Neural crest cell (in vitro differentiated cells): Measurements from ENCODE around the gene CRIM1. TPM values are rescaled to one million over a fixed set of nuclear protein-coding genes. Genes with fewer than 3 reads are reported as not detected.

Source experiments
- DNase-seq: peaks from one replicate; pipeline ENCODE4 v3.0.0; 2021; ENCODE audit warnings: low read depth, mixed read lengths, low spot score
- H3K27ac Mint-ChIP-seq: one replicate; pipeline ENCODE4 v1.8.0; 2021; ENCODE audit warnings: mild to moderate bottlenecking, mixed read lengths; ENCODE audit not compliant: unreplicated experiment
- H3K27me3 Mint-ChIP-seq: 2 replicates; pipeline ENCODE4 v1.8.0; 2021; ENCODE audit warnings: low read depth, mild to moderate bottlenecking, mixed read lengths
- H3K36me3 Mint-ChIP-seq: 2 replicates; pipeline ENCODE4 v1.8.0; 2021; ENCODE audit warnings: low read depth, mild to moderate bottlenecking, mixed read lengths
- H3K4me1 Mint-ChIP-seq: 2 replicates; pipeline ENCODE4 v1.8.0; 2021; ENCODE audit warnings: mixed read lengths
- H3K4me3 Mint-ChIP-seq: one replicate; pipeline ENCODE4 v1.8.0; 2021; ENCODE audit warnings: mild to moderate bottlenecking, mixed read lengths
- H3K9me3 Mint-ChIP-seq: 2 replicates; pipeline ENCODE4 v1.8.0; 2021; ENCODE audit warnings: mixed read lengths
- total RNA-seq: library from RNA; stranded (reverse); gene quantifications from 2 replicates; pipeline ENCODE4 v1.2.1, GENCODE V29; 2021
- TF ChIP-seq, protein P1 (sequence below): fragments of 200-600 bp; sonication (generic); conservative IDR thresholded peaks from 2 replicates; pipeline ENCODE4 v1.5.0; 2021; ENCODE audit warnings: antibody characterized with exemption, mild to moderate bottlenecking

Gene CRIM1
- total RNA-seq, 1 donor from 2014 or later = 13.8 TPM

DNA sequence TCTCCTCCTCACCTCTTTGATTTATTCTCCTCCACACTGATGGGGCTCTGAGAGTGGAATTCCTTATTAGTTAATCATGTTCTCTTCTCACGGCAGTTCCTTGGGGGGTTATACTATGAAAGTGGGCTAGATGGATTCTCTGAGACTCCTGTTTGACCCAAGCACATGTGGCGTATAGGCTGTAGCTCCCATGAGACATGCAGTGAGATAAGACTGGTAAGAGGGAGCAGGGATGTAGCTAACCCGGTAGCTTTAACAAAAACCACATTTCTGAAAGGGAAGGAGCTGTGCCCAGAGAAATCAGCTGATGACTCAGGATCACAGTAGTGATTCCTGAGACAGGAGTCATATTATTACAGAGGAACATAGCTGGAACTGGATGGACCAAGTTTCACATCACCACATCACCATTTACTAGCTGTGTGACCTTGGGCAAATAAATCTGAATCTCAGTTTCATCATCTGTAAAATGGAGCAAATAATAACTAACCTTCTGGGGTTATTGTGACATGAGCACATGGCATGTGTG is 82.9 kb downstream of the CRIM1 start:
- Mint-ChIP-seq H3K9me3 (no peaks in the 10 kb centered on the region), H3K36me3 (peaks cover 4% of the 10 kb centered on the region), H3K27me3 (no peaks in the 10 kb centered on the region), H3K4me1 (peaks cover 6% of the 10 kb centered on the region), H3K4me3 (no peak overlapping the region), H3K27ac (peak overlapping the region; percentile 7)
- DNase-seq = no peak
- TF ChIP-seq, protein P1, sequence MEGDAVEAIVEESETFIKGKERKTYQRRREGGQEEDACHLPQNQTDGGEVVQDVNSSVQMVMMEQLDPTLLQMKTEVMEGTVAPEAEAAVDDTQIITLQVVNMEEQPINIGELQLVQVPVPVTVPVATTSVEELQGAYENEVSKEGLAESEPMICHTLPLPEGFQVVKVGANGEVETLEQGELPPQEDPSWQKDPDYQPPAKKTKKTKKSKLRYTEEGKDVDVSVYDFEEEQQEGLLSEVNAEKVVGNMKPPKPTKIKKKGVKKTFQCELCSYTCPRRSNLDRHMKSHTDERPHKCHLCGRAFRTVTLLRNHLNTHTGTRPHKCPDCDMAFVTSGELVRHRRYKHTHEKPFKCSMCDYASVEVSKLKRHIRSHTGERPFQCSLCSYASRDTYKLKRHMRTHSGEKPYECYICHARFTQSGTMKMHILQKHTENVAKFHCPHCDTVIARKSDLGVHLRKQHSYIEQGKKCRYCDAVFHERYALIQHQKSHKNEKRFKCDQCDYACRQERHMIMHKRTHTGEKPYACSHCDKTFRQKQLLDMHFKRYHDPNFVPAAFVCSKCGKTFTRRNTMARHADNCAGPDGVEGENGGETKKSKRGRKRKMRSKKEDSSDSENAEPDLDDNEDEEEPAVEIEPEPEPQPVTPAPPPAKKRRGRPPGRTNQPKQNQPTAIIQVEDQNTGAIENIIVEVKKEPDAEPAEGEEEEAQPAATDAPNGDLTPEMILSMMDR = no peak

DNA sequence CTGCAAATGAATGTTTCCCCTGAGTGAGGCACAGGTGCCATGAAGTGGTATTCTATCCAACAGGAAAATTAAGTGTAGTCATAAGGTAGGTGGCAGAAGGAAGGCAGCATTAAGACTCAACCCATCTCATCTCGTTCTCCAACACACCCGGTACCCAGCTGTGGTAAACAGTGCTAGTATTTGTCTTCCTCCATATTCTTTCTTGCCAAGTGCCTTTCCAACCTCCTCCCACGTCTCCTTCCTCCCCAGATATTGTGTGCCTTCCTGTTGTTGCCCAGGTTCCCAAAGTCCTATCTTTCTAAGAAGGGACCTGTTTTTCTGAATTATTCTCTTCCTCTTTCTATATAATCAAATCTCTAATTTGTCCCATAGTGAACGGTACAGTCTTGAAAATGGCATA is 83.5 kb downstream of the CRIM1 start:
- Mint-ChIP-seq H3K27ac (no peak overlapping the region), H3K36me3 (peaks cover 4% of the 10 kb centered on the region), H3K27me3 (no peaks in the 10 kb centered on the region), H3K4me1 (peaks cover 6% of the 10 kb centered on the region), H3K4me3 (no peak overlapping the region), H3K9me3 (no peaks in the 10 kb centered on the region)
- TF ChIP-seq, protein P1 = no peak
- no peak for DNase-seq

DNA sequence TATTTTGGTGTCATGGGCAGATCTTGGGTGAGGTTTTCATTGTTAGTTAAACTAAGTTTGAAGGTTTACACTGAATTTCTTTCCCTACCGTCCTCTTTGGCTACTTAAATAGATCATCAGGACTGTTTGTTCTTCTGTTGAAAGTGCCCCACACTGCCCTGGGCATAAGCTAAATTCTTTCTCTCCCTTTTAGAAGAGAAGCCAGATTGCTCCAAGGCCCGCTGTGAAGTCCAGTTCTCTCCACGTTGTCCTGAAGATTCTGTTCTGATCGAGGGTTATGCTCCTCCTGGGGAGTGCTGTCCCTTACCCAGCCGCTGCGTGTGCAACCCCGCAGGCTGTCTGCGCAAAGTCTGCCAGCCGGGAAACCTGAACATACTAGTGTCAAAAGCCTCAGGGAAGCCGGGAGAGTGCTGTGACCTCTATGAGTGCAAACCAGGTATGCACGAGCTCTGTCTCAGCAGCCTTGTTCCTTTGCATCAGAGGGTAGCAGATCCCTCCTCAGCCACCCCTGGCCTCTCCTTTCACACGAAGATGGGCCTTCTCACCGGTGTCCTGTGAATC is 85.6 kb downstream of the CRIM1 start:
- no peak for DNase-seq
- TF ChIP-seq, protein P1 = no peak
- no peaks in the 10 kb centered on the region for H3K9me3 Mint-ChIP-seq
- no peak overlapping the region for H3K4me3 Mint-ChIP-seq
- peaks cover 6% of the 10 kb centered on the region for H3K4me1 Mint-ChIP-seq
- peaks cover 11% of the 10 kb centered on the region for H3K36me3 Mint-ChIP-seq
- no peak overlapping the region for H3K27ac Mint-ChIP-seq
- no peaks in the 10 kb centered on the region for H3K27me3 Mint-ChIP-seq

DNA sequence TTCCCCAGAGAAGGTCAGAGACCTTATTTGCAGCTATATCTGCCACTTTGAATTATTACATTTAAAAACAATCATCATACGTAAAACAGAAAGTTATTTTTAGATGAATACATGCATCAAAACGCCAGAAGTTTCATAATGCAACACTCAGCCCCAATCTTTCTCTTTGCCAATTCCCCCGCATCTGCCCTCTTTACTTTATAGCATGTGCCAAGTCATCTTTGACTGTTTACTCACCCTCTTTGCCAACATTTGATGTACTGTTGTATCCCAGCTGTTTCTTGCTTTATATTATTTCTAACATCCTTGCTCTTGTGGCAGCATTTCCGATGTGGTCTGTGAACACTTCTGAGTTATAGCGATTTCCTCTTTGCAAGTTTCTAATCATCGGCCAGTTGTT is 86.2 kb downstream of the CRIM1 start:
- Mint-ChIP-seq H3K27ac (no peak overlapping the region), H3K4me1 (peaks cover 6% of the 10 kb centered on the region), H3K36me3 (peaks cover 11% of the 10 kb centered on the region), H3K9me3 (no peaks in the 10 kb centered on the region), H3K27me3 (no peaks in the 10 kb centered on the region), H3K4me3 (no peak overlapping the region)
- TF ChIP-seq, protein P1 = no peak
- DNase-seq = no peak

DNA sequence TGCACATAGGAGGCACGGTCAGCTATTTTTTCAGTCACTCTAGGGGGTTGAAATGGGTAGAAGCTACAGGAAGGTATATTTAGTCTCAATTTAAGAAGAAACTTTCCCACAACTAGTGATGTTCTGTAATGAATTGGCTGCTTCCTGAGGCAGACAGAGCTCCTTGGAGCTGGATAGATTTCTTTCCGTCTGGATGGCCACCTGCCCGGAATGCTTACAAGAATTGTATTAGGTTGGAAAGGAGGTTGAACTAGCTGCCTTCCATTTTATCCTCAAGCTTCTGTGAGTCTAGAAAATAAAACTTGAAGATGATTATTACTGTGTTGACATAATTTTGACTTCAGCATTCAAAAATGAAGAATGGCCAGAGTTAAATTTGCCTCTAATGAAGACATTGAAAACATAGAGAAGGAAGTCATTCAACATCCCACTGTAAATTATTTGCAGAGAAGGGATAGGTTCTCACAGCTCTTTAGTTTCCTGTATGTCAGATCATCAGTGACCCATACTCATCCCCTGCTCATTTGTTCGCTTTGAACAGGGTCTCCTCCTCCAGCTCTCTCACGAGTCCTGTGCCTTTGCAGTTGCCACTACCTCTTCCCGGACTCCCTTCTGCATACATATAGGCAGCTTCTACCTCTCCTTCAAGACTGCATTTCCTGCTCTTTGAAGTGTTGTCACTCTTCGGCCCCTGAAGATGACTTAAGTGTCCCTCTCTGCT is 88.8 kb downstream of the CRIM1 start:
- Mint-ChIP-seq H3K4me1 (peaks cover 6% of the 10 kb centered on the region), H3K27ac (no peak overlapping the region), H3K36me3 (peaks cover 11% of the 10 kb centered on the region), H3K9me3 (no peaks in the 10 kb centered on the region), H3K27me3 (no peaks in the 10 kb centered on the region), H3K4me3 (no peak overlapping the region)
- TF ChIP-seq, protein P1 = no peak
- no peak for DNase-seq
